GM19351 (cell line): Measurements from ENCODE around the gene DAP3.
"Not testable (repeated sequence)": the region's sequence is repeated elsewhere in the genome, so short reads cannot be mapped to it uniquely, and the experiment has no call there.

Experiments
- ATAC-seq: cut with Tn5 transposase; IDR thresholded peaks from one replicate; pipeline ENCODE4 v1.9.1; 2021; ENCODE audit warnings: mild to moderate bottlenecking, moderate library complexity; ENCODE audit not compliant: unreplicated experiment

DAP3 gene

DNA sequence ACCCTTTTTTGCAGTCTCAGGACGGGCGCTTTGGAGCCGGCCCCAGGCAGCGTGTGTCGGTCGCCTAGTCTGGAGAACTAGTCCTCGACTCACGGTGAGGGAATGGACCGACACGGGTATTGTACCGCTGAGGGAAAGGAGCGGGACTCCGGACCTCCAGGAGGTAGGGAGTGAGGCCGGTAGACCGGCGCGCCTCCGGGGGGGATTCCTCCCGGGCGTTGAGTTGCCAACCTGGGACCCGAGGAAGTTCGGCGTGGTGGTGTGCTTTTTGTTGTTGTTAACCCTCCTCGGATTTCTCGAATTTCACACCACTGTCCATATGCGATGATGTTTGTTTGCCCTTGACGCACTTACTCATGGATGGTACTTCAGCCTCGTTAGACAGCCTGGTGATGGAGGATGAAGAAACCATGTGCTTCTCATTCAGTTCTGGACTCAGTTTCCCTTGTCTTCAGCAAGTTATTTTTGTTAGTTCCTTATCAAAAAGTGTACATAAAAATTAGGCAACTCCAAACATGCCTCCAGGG, at the start of gene DAP3:
Gene DAP3, plus strand, starts transcription at position 11 of the 527 bp plus-strand sequence. CDS start 20,689 bp downstream, outside the sequence.
- ATAC-seq, result not testable (repeated sequence)

DNA sequence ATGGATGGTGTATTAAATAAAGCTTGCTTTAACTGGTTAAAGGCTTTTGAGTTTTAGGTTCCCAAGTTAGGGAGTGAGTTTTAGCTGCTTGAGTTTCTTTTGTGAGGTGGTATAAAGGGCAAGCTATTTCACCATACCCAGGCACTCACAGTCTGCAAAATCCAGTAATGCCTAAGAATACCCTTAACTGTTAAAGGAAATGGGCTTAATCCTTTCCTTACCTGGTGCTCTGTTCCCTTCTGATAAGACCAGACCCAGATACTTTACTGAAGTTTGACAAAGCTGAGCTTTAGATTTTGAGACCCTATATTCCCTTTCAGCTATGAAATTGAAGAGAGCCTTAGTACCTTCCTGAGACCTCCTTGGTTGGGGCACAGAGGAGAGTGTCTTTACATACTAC, 48.5 kb upstream of the DAP3 start:
- no peak for ATAC-seq

DNA sequence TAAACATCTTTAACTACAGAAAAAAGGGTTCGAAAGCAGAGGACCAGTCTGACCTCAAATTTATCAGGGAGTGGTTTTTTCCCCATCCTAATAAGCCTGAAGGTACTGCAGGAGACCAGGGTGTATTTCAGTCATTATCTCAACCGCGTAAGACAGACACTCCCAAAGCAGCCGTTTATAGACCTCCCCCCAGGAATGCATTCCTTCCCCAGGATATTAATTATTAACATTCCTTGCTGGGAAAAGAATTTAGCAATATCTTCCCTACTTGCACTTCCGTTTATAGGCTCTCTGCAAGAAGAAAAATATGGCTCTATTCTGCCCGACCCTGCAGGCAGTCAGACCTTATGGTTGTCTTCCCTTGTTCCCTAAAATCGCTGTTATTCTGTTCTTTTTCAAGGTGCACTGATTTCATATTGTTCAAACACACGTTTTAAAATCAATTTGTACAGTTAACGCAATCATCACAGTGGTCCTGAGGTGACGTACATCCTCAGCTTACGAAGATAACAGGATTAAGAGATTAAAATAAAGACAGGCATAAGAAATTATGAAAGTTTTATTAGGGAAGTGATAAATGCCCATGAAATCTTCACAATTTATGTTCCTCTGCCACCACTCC, 46.2 kb upstream of the DAP3 start:
- not testable (repeated sequence) for ATAC-seq

DNA sequence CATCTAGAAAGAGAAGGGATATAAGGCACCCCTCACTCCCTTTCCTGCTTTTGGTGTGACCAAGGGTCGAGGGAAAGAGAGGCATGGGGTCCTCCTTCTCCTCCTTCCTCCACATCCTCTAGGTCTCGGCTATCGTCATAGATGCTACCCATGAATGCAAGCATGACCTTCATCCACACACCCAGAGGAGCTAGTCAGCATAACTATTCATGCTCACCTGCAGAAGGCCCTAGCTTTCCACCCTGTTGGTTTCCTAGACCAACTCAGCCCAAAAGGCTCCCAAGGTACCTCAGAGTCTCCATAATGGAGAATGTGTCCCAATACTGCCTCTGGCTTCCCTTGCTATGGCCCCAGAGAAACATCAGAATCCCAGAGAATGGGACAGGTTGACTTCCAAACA, 45.7 kb upstream of the DAP3 start:
- ATAC-seq, result no peak

DNA sequence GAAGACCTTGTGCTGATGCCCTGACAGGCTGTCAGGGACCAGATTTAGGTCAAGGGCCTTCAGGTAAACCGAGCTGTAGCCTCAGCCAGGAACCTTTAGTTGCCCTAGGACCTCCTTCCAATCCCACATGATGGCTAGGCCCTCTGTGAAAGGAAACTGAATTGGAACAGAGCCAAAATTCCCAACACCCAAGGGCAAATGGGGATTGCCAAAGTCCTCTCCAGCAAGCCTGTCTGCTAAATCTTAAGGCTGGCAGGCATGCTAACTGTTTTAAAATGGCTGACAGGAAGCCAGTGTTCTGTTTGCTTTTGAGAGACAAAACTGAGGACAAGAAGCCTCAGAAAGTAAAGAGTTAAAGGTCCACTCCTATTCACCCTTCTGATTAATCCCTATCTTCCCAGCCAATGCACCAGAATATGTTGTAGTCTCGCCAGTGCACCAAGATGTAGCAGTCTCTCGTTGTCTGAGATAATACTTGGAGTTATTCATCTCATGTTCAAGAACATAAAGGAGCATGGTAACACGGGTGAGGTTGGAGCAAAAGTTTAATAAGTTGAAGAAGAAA, 43.8 kb upstream of the DAP3 start:
- ATAC-seq, result no peak

DNA sequence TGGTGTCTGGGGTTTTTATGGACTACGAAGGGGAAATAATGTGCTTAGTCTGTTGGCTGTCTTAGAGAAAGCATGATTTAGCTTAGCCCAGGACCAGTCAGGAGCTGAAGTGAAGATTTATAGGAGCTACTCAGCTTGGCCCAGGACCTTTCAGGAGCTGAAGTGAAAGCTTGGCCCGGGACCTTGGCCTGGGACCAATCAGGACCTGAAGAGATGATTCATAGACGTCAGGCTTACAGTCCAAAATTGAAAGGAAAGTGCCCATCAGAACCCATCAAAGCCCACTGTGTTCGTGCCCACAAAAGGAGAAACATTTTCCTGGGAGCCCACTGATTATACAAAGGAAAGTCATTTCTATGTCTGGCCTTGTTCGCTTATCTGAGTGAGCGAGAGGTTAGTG, 43.2 kb upstream of the DAP3 start:
- no peak for ATAC-seq

DNA sequence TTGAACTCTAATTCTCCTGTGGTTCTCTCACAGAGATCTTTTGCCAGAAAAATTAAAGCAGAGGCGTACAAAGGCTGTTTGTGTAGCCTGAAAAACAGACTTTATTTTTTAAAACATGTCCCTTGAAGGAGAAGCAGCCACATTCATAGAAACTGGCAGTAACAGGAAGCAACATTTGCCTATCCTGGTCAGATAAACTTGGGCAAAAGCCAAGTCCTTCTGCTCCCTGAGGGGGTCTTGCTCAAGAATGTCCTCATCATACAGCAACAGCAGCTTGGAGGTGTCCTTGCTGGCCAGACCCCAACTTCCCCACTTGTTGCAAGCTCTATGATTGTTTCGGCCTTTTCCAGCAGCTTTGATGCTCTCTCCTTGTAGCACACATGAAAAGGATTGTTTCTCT, 42.6 kb upstream of the DAP3 start:
- no peak for ATAC-seq

DNA sequence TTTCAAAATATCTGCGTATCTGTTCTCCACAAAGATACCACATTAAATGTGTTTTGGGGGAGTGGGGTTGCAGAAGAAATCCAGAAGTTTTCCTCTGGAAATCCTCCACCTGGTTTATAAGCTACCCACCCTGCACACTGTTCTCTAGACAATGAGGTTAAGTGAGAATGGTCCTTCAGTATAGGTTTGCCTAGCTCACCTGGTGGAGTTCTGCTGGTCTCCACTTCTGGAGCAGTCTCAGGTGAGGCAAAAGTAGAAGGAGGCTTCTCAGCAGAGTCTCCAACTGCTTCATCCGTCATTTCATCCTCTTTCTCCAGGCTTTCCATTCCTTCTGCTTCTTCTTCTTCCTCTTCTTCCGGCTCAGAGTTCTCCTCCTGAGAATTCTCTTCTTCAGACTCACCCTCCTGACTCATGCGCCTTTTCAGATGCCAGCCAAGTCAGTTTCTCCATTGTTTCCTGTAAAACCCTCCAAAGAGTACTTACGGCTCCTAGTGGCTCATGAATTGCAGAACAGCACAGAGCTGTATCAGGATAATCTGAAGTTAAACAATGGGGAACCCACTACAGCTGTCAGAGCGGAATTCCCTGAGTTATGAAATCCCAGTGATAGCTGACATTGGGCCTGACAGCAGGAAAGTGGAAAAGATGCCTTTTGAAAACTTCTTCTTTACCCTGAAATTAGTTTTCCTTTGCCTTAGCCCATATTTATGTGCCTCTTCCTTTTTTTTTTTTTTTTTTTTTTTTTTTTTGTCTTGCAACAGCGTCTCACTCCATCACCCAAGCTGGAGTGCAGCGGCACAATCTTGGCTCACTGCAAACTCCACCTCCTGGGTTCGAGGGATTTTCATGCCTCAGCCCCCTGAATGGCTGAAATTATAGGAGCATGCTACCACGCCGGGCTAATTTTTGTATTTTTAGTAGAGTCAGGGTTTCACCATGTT, 40.4 kb upstream of the DAP3 start:
- ATAC-seq, result no peak

DNA sequence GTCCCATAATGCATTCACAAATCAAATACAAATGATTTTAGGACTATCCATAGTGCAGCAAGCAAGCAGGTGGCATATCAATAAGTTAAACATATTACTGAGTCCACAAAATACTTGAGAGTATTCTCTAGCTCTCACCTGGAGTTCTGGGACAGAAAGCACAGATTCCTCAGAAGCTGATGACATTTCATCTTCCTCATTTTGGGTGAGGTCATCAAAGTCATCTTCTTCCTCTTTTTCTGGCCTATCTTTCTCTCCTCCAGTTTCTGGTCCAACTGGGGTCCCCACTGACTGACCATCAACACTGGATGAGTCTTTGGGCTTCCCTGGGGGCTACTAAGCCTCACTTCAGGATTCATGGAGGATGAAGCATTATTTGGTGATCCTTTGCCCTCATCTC, 39.2 kb upstream of the DAP3 start:
- ATAC-seq, result no peak

DNA sequence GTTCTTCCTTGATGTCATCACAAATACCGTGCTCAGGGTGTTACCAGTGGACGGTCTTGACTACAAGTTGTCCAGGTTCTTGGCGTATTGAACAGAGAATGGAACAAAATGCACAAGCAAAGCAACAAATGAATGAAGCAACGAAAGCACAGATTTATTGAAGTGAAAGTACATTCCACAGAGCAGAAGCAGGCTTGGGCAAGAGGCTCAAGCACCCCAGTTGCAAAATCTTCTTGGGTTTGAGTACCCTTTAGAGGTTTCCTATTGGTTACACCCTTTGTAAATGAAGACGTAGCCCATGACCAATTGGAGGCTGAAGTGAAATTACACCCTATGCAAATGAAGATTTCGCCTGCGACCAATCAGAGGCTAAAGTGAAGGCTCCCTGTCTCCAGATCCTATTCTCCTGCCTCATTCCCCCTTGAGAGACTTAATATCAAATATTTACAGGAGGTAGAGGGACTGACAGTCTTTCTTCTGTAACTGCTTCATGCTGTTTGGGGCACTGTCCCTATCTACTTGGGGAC, 38.6 kb upstream of the DAP3 start:
- ATAC-seq, result no peak

DNA sequence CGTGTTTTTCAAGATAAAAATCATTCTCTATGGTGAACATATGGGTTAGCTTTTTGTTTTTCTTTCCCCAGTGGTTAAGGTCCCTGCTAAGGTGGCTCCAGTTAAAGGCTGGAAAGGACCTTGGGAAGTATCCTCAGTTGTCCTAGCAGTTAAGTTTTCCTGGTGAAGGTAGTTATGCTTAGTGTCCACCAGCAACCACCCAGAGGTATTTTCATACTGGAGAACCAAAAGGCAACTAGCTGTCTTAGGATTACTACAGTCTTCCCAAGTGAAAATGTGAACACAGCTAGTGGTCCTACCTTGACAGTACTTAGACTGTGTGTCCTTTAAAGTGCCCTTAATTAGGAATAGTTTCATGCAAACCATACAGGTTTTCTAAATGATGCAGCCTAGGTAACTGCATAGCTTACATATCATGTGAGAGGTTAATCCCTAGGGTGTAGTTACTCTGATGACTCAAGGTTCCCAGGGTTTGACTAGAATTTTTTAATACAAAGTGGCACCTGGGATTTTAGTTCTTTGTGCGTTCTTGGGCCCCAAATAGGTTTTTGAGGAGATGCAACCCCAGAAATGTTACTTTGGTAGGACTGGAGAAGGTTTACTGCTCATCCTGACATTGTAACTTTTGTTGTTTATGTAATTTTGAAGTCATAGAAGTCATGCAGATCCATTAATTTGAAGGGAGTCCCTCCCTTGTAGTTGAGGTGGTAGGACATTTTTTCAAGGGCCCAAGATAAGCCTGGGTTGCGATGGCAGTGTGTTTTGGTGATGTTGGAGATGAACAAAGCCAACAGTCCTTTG, 36.8 kb upstream of the DAP3 start:
- no peak for ATAC-seq

DNA sequence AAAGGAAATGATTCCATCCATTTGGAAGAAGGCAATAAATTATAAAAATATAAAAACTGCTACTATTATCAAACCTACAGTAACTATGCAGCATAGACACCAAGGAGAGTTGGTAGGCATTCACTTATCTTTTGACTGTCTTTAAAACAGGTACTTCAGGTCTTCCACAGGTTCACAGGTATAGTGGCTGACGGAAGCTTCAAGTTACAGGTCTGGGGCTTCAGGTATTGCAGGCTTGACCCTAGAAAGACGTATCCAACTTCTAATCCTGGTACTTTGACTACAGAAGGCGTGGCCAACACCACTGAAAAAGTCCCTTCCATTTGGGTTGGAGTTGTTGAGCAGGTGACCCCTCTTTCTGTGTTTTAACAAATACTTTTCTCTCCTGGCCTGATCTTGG, 35.9 kb upstream of the DAP3 start:
- ATAC-seq, result no peak

DNA sequence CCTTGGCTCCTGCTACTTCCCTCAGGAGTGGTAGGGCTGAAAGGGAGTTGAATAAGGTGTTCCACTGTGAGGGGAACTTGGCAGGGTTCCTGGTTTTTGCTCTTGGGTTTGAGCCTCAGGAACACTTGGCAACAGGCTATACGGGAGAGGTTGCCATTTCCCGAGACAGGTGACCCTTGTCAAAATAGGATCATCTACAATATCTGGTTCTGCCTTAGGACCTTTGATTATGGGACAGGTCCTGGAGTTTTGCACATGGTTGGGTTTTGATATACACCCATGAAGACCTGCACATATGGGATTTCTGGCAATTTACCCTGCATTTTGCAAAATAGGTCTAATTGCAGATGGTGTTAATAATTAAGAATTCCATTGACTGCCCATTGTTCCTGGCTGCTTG, 31.4 kb upstream of the DAP3 start:
- no peak for ATAC-seq

DNA sequence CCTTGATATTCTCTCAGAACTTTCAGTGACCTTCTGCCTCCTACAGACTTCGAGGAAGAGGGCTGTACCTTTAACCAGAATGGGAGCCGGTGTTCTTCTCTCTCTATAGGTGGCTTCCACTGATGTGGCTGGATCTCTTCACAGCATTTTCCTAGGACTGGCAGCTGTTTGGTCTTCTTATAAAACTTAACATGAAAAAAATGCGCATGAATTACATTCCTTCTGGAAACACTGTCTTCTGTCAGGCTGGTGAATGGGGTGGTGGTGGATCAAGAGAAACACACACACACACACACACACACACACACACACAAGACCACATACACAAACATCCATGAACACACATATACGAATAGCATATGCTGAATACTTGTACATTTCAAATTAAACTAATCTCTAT, 27.7 kb upstream of the DAP3 start:
- ATAC-seq, result not testable (repeated sequence)

DNA sequence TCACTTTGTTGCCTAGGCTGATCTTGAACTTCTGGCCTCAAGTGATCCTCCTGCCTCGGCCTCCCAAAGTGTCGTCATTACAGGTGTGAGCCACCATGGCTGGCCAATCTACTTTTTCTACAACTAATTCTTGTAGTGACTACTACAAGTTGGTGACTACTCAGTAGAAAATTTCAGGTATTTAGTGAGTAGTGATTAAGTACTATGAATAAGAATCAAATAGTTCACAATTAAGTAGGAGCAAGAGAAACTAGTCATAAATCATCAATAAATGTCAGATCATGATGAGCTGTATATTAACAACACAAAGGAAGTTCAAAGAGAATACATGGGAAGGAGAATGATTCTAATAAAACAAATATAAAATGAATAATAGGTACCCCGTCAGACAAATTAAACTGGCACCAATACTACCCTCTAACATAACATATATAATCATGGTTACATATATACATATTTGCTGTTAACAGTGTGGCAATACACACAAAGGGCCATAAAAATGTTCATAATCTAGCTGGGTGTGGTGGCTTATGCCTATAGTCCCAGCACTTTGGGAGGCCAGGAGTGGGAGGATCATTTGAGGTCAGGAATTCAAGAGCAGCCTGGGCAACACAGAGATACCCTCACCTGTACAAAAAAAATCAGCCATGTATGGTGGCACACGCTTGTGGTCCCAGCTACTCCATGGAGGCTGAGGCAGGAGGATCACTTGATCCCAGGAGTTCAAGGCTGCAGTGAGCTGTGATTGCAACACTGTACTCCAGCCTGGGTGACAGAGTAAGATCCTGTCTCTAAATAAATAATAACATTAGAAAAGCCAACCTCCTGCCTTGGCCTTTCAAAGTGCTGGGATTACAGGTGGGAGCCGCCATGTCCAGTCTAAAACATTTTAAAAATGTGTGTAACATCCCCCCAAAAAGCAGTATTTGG, 19.4 kb upstream of the DAP3 start:
- no peak for ATAC-seq

DNA sequence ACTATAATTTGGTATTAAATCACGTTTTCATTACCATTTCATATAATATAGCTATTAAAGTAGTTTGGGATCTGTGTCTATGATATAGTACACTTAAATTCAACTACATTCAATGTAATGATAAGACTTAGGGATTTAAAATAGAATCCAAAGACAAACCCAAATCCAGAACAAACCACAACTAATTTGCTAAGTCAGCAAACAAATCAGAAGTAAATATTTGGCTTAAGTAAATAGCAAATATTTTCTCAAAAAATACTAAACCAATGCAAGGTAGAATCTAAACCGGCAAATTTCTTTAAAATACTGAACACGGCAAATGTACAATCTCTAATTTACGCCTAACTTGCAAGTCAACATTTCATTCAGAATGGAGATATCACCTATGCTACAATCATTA, 17.1 kb upstream of the DAP3 start:
- no peak for ATAC-seq

DNA sequence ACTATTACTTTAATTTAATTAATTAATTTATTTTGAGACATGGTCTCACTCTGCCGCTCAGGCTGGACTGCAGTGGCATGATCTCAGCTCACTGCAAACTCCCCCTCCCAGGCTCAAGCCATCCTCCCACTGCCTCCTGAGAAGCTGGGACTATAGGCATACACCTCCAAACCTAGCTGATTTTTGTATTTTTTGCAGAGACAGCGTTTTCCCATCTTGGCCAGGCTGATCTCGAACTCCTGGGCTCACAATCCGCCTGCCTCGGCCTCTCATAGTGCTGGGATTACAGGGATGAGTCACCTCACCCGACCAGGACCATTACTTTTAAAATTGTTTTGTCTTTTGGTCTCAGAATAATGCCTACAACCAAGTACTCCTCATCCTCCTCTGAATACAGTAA, 15.9 kb upstream of the DAP3 start:
- ATAC-seq, result no peak

DNA sequence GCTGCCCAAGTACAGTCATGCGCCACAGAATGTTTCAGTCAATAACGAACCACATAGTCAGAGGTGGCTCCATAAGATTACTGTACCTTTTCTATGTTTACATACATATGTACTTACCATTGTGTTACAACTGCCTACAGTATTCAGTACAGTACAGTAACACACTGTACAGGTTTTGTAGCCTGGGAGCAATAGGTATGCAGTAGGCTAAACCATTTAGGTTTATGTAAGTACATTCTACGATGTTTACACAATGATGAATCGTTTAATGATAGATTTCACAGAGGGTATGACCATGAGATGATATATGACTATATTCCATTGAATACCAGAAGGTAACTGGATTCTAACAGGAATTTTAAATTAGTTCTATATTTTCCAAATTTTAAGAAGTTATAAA, 10.9 kb upstream of the DAP3 start:
- no peak for ATAC-seq

DNA sequence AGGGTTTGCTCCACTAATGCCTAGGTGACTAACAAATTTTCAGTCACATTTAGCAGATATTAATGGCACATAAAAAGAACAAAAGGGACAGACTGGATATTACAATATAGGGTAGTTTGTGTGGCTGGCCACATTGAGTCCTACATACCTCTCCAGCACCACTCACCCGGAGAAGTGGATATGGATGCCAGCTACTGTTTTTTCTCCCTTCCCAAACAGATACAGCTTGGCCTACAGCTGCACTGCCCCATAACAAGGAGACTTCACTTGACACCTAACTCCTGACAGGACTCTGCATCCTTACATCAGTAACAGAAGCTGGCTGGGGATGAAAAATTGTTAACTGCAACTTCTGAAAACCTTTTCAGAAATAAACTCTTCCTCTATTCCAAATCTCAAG, 9.9 kb upstream of the DAP3 start:
- ATAC-seq, result not testable (repeated sequence)

DNA sequence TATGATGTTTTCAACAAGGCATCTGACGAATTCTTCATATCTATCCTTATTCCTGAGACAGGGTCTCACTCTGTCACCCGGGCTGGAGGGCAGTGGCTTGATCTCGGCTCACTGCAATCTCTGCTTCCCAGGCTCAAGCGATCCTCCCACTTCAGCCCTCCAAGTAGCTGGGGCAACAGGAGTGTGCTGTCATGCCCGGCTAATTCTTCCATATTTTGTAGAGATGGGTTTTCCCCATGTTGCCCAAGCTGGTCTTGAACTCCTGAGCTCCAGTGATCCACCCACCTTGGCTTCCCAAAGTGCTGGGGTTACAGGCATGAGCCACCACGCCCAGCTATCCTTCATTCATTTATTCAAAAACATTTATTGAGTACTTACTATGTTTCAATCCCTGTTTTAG, 8.4 kb upstream of the DAP3 start:
- no peak for ATAC-seq
